CD14-positive monocyte (primary cell): Measurements from ENCODE around the gene BMERB1. TPM values are rescaled to one million over a fixed set of nuclear protein-coding genes. Genes with fewer than 3 reads are reported as not detected.

Experiments used
- DNase-seq, 3 donors: peaks; one replicate each; pipeline ENCODE4 v3.0.0-alpha.2; 2011 to 2022
- H2AFZ ChIP-seq: 2 replicates; pipeline ENCODE4 v1.6.0; 2012; ENCODE audit warnings: mild to moderate bottlenecking, low read depth, low read length, inconsistent platforms; ENCODE audit not compliant: insufficient read depth, poor library complexity, severe bottlenecking
- H3K27ac ChIP-seq, 2 donors: 1 replicate in 1 of 2; 2 replicates in 1 of 2; pipeline ENCODE4 v1.5.1; 2012 to 2013; ENCODE audit warnings: low read length in 2 of 2, control low read depth in 1 of 2, inconsistent platforms in 1 of 2, low read depth in 1 of 2, mild to moderate bottlenecking in 1 of 2
- H3K27me3 ChIP-seq, 2 donors: one replicate each; pipeline versions ENCODE4 v1.6.0 to v1.6.1; 2011 to 2013; ENCODE audit warnings: low read length in 2 of 2; ENCODE audit not compliant: control insufficient read depth in 2 of 2, insufficient read depth in 2 of 2
- H3K36me3 ChIP-seq, 2 donors: replicated peaks in 1 of 2; 1 replicate in 1 of 2; 2 replicates in 1 of 2; pipeline versions ENCODE4 v1.5.1 to v1.6.1; 2012 to 2013; ENCODE audit warnings: low read length in 2 of 2, control low read depth in 1 of 2, inconsistent platforms in 1 of 2, mild to moderate bottlenecking in 1 of 2; ENCODE audit not compliant: insufficient read depth in 2 of 2, control insufficient read depth in 1 of 2
- H3K4me1 ChIP-seq, 2 donors: 1 replicate in 1 of 2; 2 replicates in 1 of 2; pipeline versions ENCODE4 v1.5.1 to v1.6.1; 2012 to 2013; ENCODE audit warnings: low read length in 2 of 2, control low read depth in 1 of 2, inconsistent platforms in 1 of 2, mild to moderate bottlenecking in 1 of 2, moderate library complexity in 1 of 2; ENCODE audit not compliant: insufficient read depth in 2 of 2, control insufficient read depth in 1 of 2
- H3K4me2 ChIP-seq: replicated peaks from 2 replicates; pipeline ENCODE3; 2012; ENCODE audit warnings: low read length, moderate library complexity, mild to moderate bottlenecking; ENCODE audit not compliant: poor library complexity, severe bottlenecking; ENCODE audit errors: extremely low read depth
- H3K4me3 ChIP-seq, 3 experiments: fragments of 200-600 bp in 1 of 3; sonication (generic) in 1 of 3; replicated peaks in 1 of 3; 1 replicate in 2 of 3; 2 replicates in 1 of 3; pipeline ENCODE4 v1.5.1; 2011 to 2013; ENCODE audit warnings: low read length in 3 of 3, mild to moderate bottlenecking in 3 of 3, control low read depth in 2 of 3, low read depth in 2 of 3, inconsistent platforms in 1 of 3, moderate library complexity in 1 of 3
- H3K79me2 ChIP-seq: 2 replicates; pipeline ENCODE4 v1.6.0; 2012; ENCODE audit warnings: mild to moderate bottlenecking, control low read depth, inconsistent platforms, low read length, moderate library complexity; ENCODE audit not compliant: insufficient read depth
- H3K9ac ChIP-seq: 2 replicates; pipeline ENCODE4 v1.6.0; 2017; ENCODE audit warnings: low read length, mild to moderate bottlenecking; ENCODE audit not compliant: insufficient read depth, poor library complexity, severe bottlenecking
- H3K9me3 ChIP-seq, 2 donors: replicated peaks in 1 of 2; 1 replicate in 1 of 2; 2 replicates in 1 of 2; pipeline versions ENCODE4 v1.5.1 to v1.6.1; 2012 to 2013; ENCODE audit warnings: low read length in 2 of 2, control low read depth in 1 of 2; ENCODE audit not compliant: control insufficient read depth in 1 of 2, insufficient read depth in 1 of 2
- H4K20me1 ChIP-seq: 2 replicates; pipeline ENCODE4 v1.6.0; 2012; ENCODE audit warnings: mild to moderate bottlenecking, low read length, control low read depth, moderate library complexity; ENCODE audit not compliant: insufficient read depth
- H3K27ac Mint-ChIP-seq, 7 donors: one replicate each; pipeline ENCODE4 v1.8.0; 2020; ENCODE audit warnings: mild to moderate bottlenecking in 7 of 7, mixed read lengths in 7 of 7, moderate library complexity in 6 of 7, inconsistent platforms in 2 of 7
- H3K27me3 Mint-ChIP-seq, 3 donors: one replicate each; pipeline ENCODE4 v1.8.0; 2021 to 2022; ENCODE audit warnings: low read depth in 3 of 3, mild to moderate bottlenecking in 3 of 3, mixed read lengths in 3 of 3, moderate library complexity in 3 of 3, inconsistent platforms in 1 of 3
- H3K36me3 Mint-ChIP-seq, 2 donors: one replicate each; pipeline ENCODE4 v1.8.0; 2020; ENCODE audit warnings: mixed read lengths in 2 of 2, inconsistent platforms in 1 of 2, mild to moderate bottlenecking in 1 of 2
- H3K4me1 Mint-ChIP-seq: one replicate; pipeline ENCODE4 v1.8.0; 2020; ENCODE audit warnings: mild to moderate bottlenecking, mixed read lengths
- H3K4me3 Mint-ChIP-seq, 2 donors: one replicate each; pipeline ENCODE4 v1.8.0; 2020; ENCODE audit warnings: mild to moderate bottlenecking in 2 of 2, mixed read lengths in 2 of 2, moderate library complexity in 1 of 2
- H3K9me3 Mint-ChIP-seq, 7 donors: one replicate each; pipeline ENCODE4 v1.8.0; 2020 to 2022; ENCODE audit warnings: mixed read lengths in 7 of 7, mild to moderate bottlenecking in 6 of 7, moderate library complexity in 6 of 7, inconsistent platforms in 2 of 7
- WGBS: methylation state at CpG from one replicate; pipeline ENCODE4 v1.1.5; 2013; ENCODE audit warnings: missing lambda C conversion rate; ENCODE audit not compliant: insufficient coverage; 5-methylcytosine and 5-hydroxymethylcytosine counted together
- intact Hi-C, 2 donors: fragments of 100-400 bp; cut with micrococcal nuclease; formaldehyde crosslinking; loops; one replicate each; pipeline versions ENCODE4 v1.15.0 to v1.15.1; 2023
- polyA plus RNA-seq, 3 donors: library from polyadenylated mRNA; depleted of rRNA in 1 of 3; unstranded in 2 of 3; stranded (reverse) in 1 of 3; fragments of 300-500 nt in 2 of 3; fragments of >200 nt in 1 of 3; fragmentation: Illumina TruSeq in 2 of 3; gene quantifications; 1 replicate in 2 of 3; 2 replicates in 1 of 3; pipeline ENCODE4 v1.2.3, GENCODE V29; 2012 to 2021
- TF ChIP-seq, protein P1 (sequence below): fragments of 200-600 bp; IDR thresholded peaks from one replicate; pipeline ENCODE4 v1.8.0; 2022; ENCODE audit warnings: antibody characterized with exemption, mild to moderate bottlenecking

Gene BMERB1
- polyA plus RNA-seq, 3 donors = 0.11 to 0.28 (median 0.11) TPM

DNA sequence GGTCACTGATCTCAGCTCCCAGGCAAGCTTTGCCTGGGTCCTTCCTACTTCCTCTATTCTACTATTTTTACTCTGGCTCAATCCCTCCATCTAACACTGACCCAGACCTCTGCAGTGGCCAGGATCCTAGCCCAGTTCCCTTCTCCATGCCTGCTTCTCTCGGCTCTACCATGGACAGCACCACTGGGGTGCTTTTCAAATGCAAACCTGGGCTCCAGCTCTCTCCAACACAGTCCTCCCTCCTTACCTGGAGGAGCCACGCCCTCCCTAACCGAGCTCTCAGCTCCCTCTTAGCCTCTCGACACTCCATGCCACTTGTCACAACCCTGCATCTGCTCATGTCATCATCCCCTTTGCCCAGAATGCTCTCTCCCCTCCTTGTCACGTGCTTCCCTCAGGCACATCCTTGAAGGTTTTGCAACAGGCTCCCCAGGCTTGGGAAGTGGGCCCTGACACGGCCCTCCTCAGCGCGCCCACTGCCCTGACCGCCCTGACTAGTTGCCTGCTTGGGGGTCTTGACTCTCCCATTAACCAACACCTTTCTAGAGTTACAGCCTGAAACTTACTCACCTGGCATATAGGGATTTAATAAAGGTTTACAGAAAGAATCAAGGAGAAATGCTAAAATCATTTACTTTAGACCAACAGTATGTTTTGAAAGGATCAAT, 167.0 kb downstream of the BMERB1 start:
- H3K4me1 ChIP-seq = peaks cover 6 to 7% of the 10 kb centered on the region in 2 donors
- Mint-ChIP-seq H3K27ac (peak overlapping the region in 6 of 7 donors; percentile 48 to 84 (median 70)), H3K27me3 (no peaks in the 10 kb centered on the region), H3K36me3 (peaks cover 94 to 99% of the 10 kb centered on the region in 2 donors), H3K4me1 (peaks cover 11% of the 10 kb centered on the region), H3K4me3 (no peak overlapping the region), H3K9me3 (peaks cover 0 to under 1% (median 0%) of the 10 kb centered on the region in 7 donors)
- no peaks in the 10 kb centered on the region for H3K9me3 ChIP-seq
- H3K27ac ChIP-seq = peak overlapping the region in 1 of 2 donors; percentile 39
- H3K27me3 ChIP-seq = no peaks in the 10 kb centered on the region
- TF ChIP-seq, protein P1, sequence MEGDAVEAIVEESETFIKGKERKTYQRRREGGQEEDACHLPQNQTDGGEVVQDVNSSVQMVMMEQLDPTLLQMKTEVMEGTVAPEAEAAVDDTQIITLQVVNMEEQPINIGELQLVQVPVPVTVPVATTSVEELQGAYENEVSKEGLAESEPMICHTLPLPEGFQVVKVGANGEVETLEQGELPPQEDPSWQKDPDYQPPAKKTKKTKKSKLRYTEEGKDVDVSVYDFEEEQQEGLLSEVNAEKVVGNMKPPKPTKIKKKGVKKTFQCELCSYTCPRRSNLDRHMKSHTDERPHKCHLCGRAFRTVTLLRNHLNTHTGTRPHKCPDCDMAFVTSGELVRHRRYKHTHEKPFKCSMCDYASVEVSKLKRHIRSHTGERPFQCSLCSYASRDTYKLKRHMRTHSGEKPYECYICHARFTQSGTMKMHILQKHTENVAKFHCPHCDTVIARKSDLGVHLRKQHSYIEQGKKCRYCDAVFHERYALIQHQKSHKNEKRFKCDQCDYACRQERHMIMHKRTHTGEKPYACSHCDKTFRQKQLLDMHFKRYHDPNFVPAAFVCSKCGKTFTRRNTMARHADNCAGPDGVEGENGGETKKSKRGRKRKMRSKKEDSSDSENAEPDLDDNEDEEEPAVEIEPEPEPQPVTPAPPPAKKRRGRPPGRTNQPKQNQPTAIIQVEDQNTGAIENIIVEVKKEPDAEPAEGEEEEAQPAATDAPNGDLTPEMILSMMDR = no peak
- H3K4me3 ChIP-seq = no peak overlapping the region
- WGBS = 93% methylated on average over 5 of the region's 9 CpGs
- H3K4me2 ChIP-seq = no peak overlapping the region
- intact Hi-C loops = no loop called here
- H3K36me3 ChIP-seq = peaks cover 98 to 100% of the 10 kb centered on the region in 2 donors
- no peak overlapping the region for H2AFZ ChIP-seq
- DNase-seq = no peak
- H4K20me1 ChIP-seq = no peaks in the 10 kb centered on the region
- no peaks in the 10 kb centered on the region for H3K79me2 ChIP-seq
- no peak overlapping the region for H3K9ac ChIP-seq

DNA sequence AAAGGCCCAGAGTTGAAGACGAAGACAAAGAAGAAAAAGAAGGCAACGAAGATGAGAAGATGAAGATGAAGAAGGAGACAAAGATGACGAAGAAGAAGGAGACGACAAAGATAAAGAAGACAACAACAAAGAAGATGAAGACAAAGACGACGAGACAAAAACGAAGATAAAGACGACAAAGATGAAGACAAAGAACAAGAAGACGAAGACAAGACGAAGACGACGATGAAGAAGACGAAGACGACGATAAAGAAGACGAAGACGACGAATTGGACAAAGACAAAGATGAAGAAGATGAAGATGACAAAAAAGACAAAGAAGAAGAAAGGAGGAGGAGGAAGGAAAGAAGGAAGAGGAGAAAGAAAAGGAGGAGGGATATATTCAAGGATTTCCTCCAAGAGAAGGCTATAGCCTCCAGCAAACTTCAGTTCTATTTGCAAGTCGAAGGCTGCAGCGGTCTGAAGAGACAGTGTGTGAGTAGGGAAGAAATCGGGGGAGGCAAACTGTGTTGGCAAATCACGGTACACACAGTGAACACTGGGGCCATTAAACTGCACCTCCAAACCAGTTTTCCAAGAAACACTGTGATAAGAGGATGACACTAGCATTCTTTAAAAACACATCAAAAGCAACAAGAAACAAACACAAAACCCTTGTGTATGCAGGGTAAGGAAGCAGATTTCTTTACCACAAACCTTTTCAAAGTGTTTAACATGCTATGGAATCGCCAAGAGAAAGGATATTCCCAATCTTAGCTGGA, 168.1 kb downstream of the BMERB1 start:
- no peaks in the 10 kb centered on the region for H3K27me3 Mint-ChIP-seq
- no peak for DNase-seq
- H3K36me3 Mint-ChIP-seq = peaks cover 94 to 99% of the 10 kb centered on the region in 2 donors
- no peak overlapping the region for H3K4me3 Mint-ChIP-seq
- Histone ChIP-seq H3K27ac (no peak overlapping the region), H3K4me3 (no peak overlapping the region), H3K4me1 (peaks cover 14 to 18% of the 10 kb centered on the region in 2 donors), H2AFZ (no peak overlapping the region), H3K27me3 (no peaks in the 10 kb centered on the region), H3K9me3 (no peaks in the 10 kb centered on the region), H3K79me2 (peaks cover 4% of the 10 kb centered on the region), H3K36me3 (peaks cover 97 to 100% of the 10 kb centered on the region in 2 donors), H3K9ac (no peak overlapping the region), H4K20me1 (no peaks in the 10 kb centered on the region), H3K4me2 (no peak overlapping the region)
- 98% methylated on average over 21 of the region's 23 CpGs for WGBS
- intact Hi-C loops = no loop called here
- TF ChIP-seq, protein P1 = no peak
- H3K27ac Mint-ChIP-seq = peak overlapping the region in 1 of 7 donors; percentile 13
- H3K4me1 Mint-ChIP-seq = peaks cover 20% of the 10 kb centered on the region
- H3K9me3 Mint-ChIP-seq = peaks cover 0 to 1% (median 0%) of the 10 kb centered on the region in 7 donors
